Nucleus accumbens (tissue), 56 donors: Measurements from ENCODE around the gene SLC16A8.
"Not testable (repeated sequence)": the region's sequence is repeated elsewhere in the genome, so short reads cannot be mapped to it uniquely, and the experiment has no call there.

Experiments used
- DNase-seq, 56 donors: peaks; one replicate each; lab custom pipeline; 2025; lab: John Stamatoyannopoulos, UW

Gene SLC16A8

DNA sequence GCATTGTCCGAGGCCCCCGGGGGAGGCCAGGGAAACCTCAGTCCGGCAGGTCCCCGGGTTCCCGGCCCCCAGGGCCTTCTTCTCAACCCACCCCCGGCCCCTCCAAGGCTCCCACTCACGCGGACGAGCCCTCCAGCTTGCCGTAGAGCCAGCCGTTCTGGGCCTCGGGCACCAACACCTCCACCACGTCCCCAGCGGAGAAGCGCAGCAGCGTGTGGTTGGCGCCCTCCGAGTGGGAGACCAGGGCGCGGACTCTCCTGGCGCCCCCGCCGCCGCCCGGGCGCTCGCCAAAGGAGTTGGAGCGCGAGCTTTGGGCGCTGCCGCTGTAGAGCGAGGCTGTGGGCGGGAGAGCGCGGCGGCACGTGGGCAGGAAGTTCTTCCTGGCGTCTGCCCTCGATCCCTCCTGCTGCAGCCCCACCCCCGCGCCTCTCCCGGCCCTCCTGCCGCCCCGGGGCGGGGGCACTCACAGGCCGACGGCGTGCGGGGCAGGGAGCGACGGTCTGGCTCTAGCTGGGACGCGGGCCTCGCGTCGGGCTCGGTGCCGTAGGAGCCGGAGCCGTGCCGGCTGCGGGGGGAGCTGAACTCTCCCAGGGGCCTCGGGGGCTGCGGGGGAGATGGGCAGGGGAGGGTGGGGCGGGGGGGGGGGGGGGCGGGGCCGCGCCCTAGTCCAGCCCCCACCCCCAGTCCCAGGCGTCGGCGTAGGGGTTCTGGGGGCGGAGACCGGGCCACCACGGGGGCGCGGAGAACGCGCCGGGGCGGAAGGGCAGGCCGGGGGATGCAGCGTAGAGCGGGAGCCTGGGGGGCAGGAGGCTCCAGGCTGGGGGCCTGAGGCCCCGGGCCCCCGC lies 4.9 kb upstream of the SLC16A8 start:
- DNase-seq = peak in 1 of 56 donors; percentile 47

DNA sequence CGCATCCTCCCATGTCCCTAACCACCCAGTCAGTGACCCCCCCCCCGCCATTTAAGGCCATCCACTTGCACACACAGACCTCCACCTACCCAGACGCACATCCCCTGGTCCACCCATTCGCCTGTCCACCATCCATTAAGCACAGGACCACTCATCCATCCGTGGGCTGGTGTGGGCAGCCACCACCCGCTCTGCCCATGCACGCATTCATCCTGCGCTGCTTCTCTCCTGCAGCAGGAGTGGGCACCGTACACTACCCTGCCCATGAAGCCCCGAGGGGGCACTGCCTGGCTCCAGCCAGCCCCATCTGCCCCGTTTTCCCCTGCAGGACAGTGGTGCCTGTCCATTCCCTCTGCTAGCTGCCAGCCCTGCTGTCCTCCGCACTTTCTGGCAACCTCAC lies 3.9 kb upstream of the SLC16A8 start:
- DNase-seq = no peak

DNA sequence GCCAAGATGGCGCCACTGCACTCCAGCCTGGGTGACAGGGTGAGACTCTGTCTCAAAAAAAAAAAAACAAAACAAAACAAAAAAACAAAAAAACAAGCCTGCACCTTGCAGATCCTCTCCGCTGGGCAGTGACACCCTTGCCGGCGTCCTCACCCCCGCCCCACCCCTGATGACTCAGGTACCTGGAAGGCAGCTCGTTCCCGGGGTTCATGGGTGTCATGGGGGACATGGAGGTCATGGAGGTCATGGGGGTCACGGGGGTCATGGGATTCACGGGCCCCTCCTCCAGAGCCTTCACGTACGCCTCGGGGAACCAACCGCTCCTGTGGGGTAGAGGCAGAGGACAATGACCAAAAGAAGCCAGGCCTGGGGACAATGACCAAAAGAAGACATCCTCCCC lies 3.0 kb upstream of the SLC16A8 start:
- DNase-seq = no peak

- DNase-seq = no peak
Measured at GRCh38 chr22:38086001-38086845, 2.2 kb upstream of the SLC16A8 start.

DNA sequence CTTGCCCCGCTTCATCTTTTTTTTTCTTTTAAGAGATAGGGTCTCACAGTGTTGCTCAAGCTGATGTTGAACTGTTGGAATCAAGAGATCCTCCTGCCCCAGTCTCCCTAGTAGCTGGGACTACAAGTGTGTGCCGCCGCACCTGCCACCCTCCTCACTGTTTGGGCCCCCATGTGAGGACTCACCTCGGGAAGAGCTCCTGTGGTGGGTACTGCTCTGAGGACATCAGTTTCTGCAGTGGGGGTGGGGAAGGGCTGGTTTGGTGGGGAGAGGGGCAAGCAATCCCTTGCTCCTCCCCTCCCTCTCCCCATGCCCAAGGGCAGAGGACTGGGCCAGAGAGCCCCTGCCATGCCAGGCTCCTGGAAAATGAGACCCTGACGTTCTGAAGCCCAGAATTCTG lies 1.5 kb upstream of the SLC16A8 start:
- DNase-seq = no peak

DNA sequence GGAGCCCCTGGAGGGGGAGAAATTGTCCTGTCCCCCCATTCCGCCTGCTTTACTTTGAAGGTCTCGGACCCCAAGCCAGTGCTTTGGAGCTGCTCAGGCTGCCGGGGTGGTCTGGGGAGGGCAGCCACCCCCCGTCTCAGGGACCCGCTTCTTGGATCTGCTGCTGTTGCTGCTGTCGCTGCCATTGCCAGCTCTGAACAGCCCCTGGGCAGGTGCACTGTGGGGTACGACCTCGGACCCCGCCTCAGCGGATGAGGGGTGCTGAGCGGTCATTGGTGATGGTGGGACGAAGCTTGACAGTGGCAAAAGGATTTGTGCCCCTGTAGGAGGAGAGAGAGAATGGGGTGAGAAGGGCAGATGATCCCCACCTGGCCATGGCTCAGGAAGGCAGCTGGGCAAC lies 1.1 kb upstream of the SLC16A8 start:
- DNase-seq = no peak

GRCh38 chr22:38082986-38083710 lies 836 bp downstream of the SLC16A8 start:
- DNase-seq = no peak

- DNase-seq = peak in 1 of 56 donors; percentile 19
Measured at GRCh38 chr22:38081941-38082828, 1.8 kb downstream of the SLC16A8 start.

- peak in 1 of 56 donors; percentile 42 for DNase-seq
Measured at GRCh38 chr22:38081636-38081940, 2.4 kb downstream of the SLC16A8 start.

DNA sequence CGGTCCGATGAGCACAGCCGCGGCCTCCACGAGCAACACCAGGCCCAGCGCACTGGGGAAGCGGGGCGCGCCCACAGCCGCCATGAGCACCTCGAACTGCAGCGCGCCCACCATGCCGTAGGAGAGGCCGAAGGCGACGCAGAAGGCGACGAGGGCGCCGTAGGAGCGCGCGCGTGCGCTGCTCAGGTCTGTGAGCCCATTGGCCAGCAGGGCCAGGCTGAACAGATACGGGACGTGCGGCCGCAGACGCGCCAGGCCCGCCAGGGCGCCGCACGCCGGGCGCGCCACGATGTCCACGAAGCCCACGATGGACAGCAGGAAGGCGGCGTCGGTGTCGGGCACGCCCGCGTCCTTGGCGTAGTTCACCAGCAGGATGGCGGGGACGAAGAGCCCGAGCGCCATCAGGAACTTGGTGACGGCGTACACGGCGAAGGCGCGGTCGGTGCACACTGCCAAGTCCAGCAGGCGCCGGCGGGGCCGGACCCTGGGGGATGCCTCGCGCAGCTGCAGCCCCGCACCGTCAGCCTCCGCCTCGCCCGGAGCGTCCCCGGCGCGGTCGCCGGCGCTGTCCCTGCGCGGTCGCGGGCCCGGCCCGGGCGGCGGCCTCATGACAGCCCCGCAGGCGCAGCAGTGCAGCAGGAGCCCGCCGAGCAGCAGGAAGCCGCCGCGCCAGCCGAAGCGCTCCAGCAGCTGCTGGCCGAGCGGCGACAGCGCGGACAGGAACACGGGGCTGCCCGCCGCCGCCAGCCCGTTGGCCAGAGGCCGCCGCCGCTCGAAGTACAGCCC lies 2.9 kb downstream of the SLC16A8 start:
- DNase-seq = peak in 37 of 56 donors; percentile 13 to 78 (median 50)

DNA sequence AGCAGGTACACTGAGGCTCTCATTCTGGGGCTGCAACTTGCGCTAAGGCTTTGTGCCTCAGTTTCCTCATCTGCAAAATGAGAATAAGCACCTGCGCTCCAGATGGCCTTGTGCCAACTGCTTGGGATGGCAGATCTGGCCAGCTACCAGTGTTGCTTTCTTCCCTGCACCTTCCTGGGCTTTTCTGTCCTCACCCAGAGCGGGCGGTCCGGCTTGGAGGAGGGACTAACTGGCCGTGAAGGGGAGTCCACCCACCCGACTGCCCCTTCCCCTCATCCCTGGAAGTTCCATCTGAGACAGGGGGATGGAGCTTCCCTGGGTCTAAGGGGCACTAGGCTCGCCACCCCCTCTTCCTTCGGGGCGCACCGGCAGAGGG lies 3.5 kb downstream of the SLC16A8 start:
- no peak for DNase-seq

GRCh38 chr22:38079804-38080203 lies 4.2 kb downstream of the SLC16A8 start:
- no peak for DNase-seq

DNA sequence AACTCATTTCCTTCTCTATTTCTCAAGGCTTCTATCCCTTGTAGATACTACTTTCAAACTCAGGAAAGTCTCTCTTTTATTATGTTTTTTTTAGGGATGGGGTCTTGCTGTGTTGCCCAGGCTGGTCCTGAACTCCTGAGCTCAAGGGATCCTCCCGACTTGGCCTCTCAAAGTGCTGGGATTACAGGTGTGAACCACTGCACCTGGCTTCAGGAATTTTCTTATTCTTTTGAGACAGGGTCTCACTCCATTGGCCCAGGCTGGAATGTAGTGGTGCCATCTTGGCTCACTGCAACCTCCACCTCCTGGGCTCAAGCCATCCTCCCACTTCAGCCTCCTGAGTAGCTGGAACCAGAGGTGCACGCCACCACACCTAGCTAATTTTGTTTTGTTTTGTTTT lies 4.8 kb downstream of the SLC16A8 start:
- DNase-seq = not testable (repeated sequence)

DNA sequence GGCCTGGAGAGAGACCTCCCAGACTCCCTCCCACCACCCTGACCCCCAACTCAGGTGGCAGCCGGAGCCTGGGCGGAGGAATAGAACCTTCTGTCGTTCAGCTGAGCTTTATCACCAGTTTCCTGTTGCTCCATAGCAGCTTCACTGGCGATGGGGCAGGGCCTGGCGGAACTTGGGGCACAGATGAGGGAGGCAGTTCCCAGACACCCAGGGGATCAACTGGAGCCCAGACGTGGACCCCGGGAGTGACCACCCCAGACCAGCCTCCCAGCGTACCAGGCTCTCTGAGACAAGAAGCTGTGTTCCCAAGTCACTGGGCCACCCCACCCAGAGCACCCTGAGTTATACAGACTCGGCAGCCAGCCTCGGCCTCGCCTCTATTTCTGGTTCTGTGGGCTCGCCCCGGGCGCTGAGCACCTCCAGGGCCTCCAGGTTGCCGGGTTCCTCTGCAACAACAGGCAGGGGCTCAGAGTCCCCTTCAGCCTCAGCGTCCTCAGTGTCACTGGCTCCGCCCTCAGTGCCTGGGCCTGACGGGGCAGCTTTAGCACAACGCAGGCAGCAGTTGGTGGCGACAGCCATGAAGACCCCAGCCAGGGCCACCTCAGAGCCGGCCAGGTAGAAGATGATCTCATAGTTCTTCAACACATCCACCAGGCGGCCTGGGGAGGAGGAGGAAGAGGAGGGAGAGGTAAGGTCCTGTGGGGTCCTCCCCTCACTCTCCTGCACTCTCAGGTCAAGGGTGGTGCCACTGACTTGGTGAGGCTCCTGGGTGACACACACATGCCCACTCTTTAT lies 5.7 kb downstream of the SLC16A8 start:
- DNase-seq = no peak

GRCh38 chr22:38077595-38077994 lies 6.4 kb downstream of the SLC16A8 start:
- DNase-seq = no peak

DNA sequence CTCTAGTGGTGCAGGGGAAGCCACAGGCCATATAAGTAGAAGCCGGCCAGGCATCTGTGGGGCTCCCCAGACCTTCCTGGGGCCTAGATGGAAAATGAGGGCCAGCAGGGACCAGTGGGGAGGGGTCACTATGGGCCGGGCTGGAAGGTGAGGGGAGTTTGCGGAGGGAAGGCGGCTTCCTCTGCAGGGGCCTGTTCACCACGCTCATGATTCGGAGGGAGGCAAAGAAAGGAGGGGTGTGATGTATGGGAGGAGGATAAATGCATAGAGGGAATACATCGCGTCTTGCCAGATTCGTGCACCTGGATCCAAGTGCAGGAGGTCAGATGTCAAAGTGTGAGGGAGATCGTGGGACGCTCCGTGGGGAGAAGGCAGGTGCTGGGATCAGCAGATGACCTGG lies 6.9 kb downstream of the SLC16A8 start:
- no peak for DNase-seq

GRCh38 chr22:38075961-38076360 lies 8.0 kb downstream of the SLC16A8 start:
- no peak for DNase-seq

DNA sequence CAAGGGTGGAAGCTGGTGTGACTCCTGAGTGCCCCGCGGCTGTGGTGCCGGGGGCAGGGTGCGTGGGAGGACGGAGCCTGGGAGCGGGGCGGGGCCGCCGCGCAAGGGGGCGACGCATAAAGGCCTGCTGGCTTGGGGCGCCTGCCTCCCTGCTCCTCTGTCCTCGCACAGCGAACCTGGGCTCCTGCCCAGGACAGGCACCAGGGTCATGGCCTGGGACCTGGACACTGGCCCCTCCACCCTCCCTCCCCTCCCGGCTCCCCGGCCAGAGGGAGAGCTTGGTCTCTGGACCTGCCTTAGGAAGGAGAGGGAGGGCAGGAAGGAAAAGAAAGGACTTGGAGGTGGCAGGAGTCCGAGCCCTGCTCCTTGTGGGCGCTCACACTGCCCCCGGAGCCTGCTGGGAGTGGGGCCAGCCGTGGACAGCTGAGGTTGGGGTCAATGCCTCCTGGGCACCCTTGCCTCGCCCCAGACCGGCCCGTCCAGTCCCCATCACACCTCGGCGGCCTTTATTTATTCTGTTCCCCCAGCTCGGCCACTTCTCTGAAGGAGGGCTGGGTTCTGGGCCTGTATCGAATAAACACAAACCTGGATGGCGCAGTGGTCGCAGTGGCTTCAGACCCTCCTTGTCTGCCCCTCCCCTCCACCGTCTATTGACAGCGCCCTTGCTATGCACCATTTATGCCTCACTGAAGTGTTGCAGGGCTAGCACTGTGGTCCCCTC lies 8.7 kb downstream of the SLC16A8 start:
- DNase-seq = no peak
